B cell (primary cell): ENCODE measurements around the gene C9orf40. TPM values are rescaled to one million over a fixed set of nuclear protein-coding genes. Genes with fewer than 3 reads are reported as not detected.

Experiments used
- ATAC-seq: fragments of 200-7000 bp; cut with Tn5 transposase; one replicate; pipeline ENCODE4 v1.10.0; 2021; ENCODE audit warnings: low read depth, mild to moderate bottlenecking, moderate number of reproducible peaks, moderate library complexity
- CTCF ChIA-PET: fragments of 350-600 bp; sonication (Branson Sonifier 250); formaldehyde crosslinking; loops from one replicate; lab custom pipeline; 2021; ENCODE audit warnings: antibody characterized with exemption, inconsistent platforms; lab: Charles Lee
- POLR2A ChIA-PET: fragments of 350-600 bp; sonication (Branson Sonifier 250); formaldehyde crosslinking; loops from one replicate; lab custom pipeline; 2021; ENCODE audit warnings: antibody characterized with exemption; lab: Charles Lee
- DNase-seq: peaks from one replicate; pipeline ENCODE4 v3.0.0; 2013
- H2AFZ ChIP-seq: 2 replicates; pipeline ENCODE4 v1.6.1; 2012; ENCODE audit warnings: mild to moderate bottlenecking, low read depth, low read length; ENCODE audit not compliant: insufficient read depth, poor library complexity, severe bottlenecking
- H3K27ac ChIP-seq, 2 donors: 1 replicate in 1 of 2; 2 replicates in 1 of 2; pipeline ENCODE4 v1.5.1; 2012 to 2013; ENCODE audit warnings: low read length in 2 of 2, mild to moderate bottlenecking in 2 of 2, moderate library complexity in 1 of 2
- H3K27me3 ChIP-seq, 4 experiments: fragments of 200-600 bp in 1 of 4; sonication (generic) in 1 of 4; replicated peaks in 1 of 4; 1 replicate in 2 of 4; 2 replicates in 2 of 4; pipeline versions ENCODE4 v1.6.1 to v1.7.0; 2013 to 2016; ENCODE audit warnings: low read length in 3 of 4, mild to moderate bottlenecking in 2 of 4, mixed read lengths in 1 of 4, moderate library complexity in 1 of 4; ENCODE audit not compliant: insufficient read depth in 4 of 4, control insufficient read depth in 3 of 4; ENCODE audit errors: control extremely low read depth in 1 of 4
- H3K36me3 ChIP-seq, 2 experiments: replicated peaks in 1 of 2; 1 replicate in 1 of 2; 2 replicates in 1 of 2; pipeline versions ENCODE4 v1.6.1 to v1.7.1; 2013; ENCODE audit warnings: low read length in 1 of 2; ENCODE audit not compliant: insufficient read depth in 2 of 2, control insufficient read depth in 1 of 2; ENCODE audit errors: control extremely low read depth in 1 of 2, extremely low read depth in 1 of 2
- H3K4me1 ChIP-seq, 2 donors: fragments of 200-600 bp in 1 of 2; sonication (generic) in 1 of 2; 1 replicate in 1 of 2; 2 replicates in 1 of 2; pipeline versions ENCODE4 v1.5.1 to v1.6.1; 2013 to 2017; ENCODE audit warnings: low read length in 2 of 2; ENCODE audit not compliant: control insufficient read depth in 2 of 2, insufficient read depth in 2 of 2
- H3K4me2 ChIP-seq: replicated peaks from 2 replicates; pipeline ENCODE3; 2012; ENCODE audit warnings: mild to moderate bottlenecking, low read depth, low read length; ENCODE audit not compliant: poor library complexity, severe bottlenecking
- H3K4me3 ChIP-seq, 5 experiments: fragments of 200-600 bp in 1 of 5; sonication (generic) in 1 of 5; 1 replicate in 3 of 5; 2 replicates in 2 of 5; pipeline versions ENCODE4 v1.5.1 to v1.7.0; 2011 to 2016; ENCODE audit warnings: low read length in 4 of 5, mild to moderate bottlenecking in 4 of 5, low read depth in 2 of 5, control low read depth in 1 of 5, moderate library complexity in 1 of 5; ENCODE audit not compliant: insufficient read depth in 1 of 5; ENCODE audit errors: control extremely low read depth in 1 of 5, extremely low read depth in 1 of 5
- H3K79me2 ChIP-seq: fragments of 200-600 bp; sonication (generic); one replicate; pipeline ENCODE4 v1.6.0; 2016; ENCODE audit warnings: low read length; ENCODE audit not compliant: control insufficient read depth, insufficient read depth
- H3K9ac ChIP-seq: fragments of 200-600 bp; sonication (generic); 2 replicates; pipeline ENCODE4 v1.6.1; 2017; ENCODE audit warnings: mild to moderate bottlenecking, low read length, moderate library complexity
- H3K9me3 ChIP-seq, 3 donors: one replicate each; pipeline versions ENCODE4 v1.6.1 to v1.7.1; 2013; ENCODE audit warnings: low read length in 2 of 3; ENCODE audit not compliant: control insufficient read depth in 2 of 3, insufficient read depth in 1 of 3; ENCODE audit errors: control extremely low read depth in 1 of 3
- H4K20me1 ChIP-seq: 2 replicates; pipeline ENCODE4 v1.6.0; 2012; ENCODE audit warnings: mild to moderate bottlenecking, low read length; ENCODE audit not compliant: insufficient read depth, control insufficient read depth, poor library complexity, severe bottlenecking
- H3K27ac Mint-ChIP-seq: one replicate; pipeline ENCODE4 v1.8.0; 2021; ENCODE audit warnings: mixed read lengths
- H3K27me3 Mint-ChIP-seq: one replicate; pipeline ENCODE4 v1.8.0; 2021; ENCODE audit warnings: mixed read lengths
- H3K4me1 Mint-ChIP-seq: one replicate; pipeline ENCODE4 v1.8.0; 2021; ENCODE audit warnings: mixed read lengths
- H3K4me3 Mint-ChIP-seq: one replicate; pipeline ENCODE4 v1.8.0; 2021; ENCODE audit warnings: mixed read lengths
- H3K9me3 Mint-ChIP-seq: one replicate; pipeline ENCODE4 v1.8.0; 2022; ENCODE audit warnings: mixed read lengths; ENCODE audit not compliant: insufficient read depth
- EZH2 ChIP-seq: IDR thresholded peaks from 2 replicates; pipeline ENCODE4 v1.6.1; 2012; ENCODE audit warnings: borderline replicate concordance, low read depth, mild to moderate bottlenecking, moderate library complexity, low read length; ENCODE audit not compliant: insufficient read depth, poor library complexity, severe bottlenecking
- WGBS: methylation state at CpG from one replicate; pipeline ENCODE4 v1.1.5; 2013; ENCODE audit warnings: missing lambda C conversion rate; ENCODE audit not compliant: insufficient coverage; 5-methylcytosine and 5-hydroxymethylcytosine counted together
- intact Hi-C: fragments of 100-400 bp; cut with micrococcal nuclease; formaldehyde crosslinking; loops from one replicate; pipeline ENCODE4 v1.10.0; 2022
- polyA plus RNA-seq: library from polyadenylated mRNA; depleted of rRNA; stranded (reverse); fragments of >200 nt; gene quantifications from 2 replicates; pipeline ENCODE4 v1.2.3, GENCODE V29; 2012
- total RNA-seq, 2 donors: library from RNA; stranded (reverse); fragments of 120-200 nt in 1 of 2; gene quantifications; 1 replicate in 1 of 2; 2 replicates in 1 of 2; pipeline versions ENCODE4 v1.2.3 to v1.2.4, GENCODE V29; 2013 to 2022
- TF ChIP-seq, protein P1 (sequence below): fragments of 200-600 bp; IDR thresholded peaks from one replicate; pipeline ENCODE4 v1.8.0; 2022; ENCODE audit warnings: antibody characterized with exemption, mild to moderate bottlenecking

C9orf40 gene
- total and polyA plus RNA-seq, 2 donors (not counting 1 experiment from before 2014, with no cell fraction given), result 2.6 to 5.0 TPM

DNA sequence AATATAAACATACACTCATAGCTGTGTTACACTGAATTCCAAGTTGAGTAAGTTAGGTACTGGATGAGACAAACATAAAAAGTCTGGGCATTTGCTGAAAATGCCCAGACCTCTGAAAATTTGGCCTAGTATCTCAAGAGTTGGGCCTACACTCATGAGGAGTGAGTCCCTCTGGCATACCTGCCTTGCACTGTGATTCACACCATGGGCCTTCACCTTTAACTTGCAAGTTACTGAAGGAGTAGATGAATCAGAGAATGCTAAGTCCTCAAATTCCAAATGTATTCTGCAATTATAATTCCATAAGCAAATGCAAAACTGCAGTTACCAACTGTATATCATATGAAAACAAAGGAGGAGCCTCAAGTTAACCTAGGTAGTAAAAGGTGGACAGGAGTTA lies 32.3 kb upstream of the C9orf40 start:
- Histone ChIP-seq H3K9me3 (no peaks in the 10 kb centered on the region), H3K27ac (no peak overlapping the region), H3K4me1 (no peaks in the 10 kb centered on the region), H3K27me3 (no peaks in the 10 kb centered on the region), H4K20me1 (no peaks in the 10 kb centered on the region), H3K79me2 (no peaks in the 10 kb centered on the region), H3K36me3 (peaks cover 0 to 1% of the 10 kb centered on the region in 2 experiments), H3K4me3 (no peak overlapping the region), H2AFZ (no peak overlapping the region), H3K4me2 (no peak overlapping the region), H3K9ac (no peak overlapping the region)
- no peaks in the 10 kb centered on the region for H3K4me1 Mint-ChIP-seq
- ChIA-PET CTCF (no interaction called here), POLR2A (no interaction called here)
- intact Hi-C loops, result no loop called here
- ATAC-seq (no peak), DNase-seq (no peak)
- no peaks in the 10 kb centered on the region for H3K27me3 Mint-ChIP-seq
- no peak overlapping the region for H3K27ac Mint-ChIP-seq
- TF ChIP-seq, protein P1, sequence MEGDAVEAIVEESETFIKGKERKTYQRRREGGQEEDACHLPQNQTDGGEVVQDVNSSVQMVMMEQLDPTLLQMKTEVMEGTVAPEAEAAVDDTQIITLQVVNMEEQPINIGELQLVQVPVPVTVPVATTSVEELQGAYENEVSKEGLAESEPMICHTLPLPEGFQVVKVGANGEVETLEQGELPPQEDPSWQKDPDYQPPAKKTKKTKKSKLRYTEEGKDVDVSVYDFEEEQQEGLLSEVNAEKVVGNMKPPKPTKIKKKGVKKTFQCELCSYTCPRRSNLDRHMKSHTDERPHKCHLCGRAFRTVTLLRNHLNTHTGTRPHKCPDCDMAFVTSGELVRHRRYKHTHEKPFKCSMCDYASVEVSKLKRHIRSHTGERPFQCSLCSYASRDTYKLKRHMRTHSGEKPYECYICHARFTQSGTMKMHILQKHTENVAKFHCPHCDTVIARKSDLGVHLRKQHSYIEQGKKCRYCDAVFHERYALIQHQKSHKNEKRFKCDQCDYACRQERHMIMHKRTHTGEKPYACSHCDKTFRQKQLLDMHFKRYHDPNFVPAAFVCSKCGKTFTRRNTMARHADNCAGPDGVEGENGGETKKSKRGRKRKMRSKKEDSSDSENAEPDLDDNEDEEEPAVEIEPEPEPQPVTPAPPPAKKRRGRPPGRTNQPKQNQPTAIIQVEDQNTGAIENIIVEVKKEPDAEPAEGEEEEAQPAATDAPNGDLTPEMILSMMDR, result no peak
- no peak for TF ChIP-seq EZH2
- H3K4me3 Mint-ChIP-seq, result no peak overlapping the region
- H3K9me3 Mint-ChIP-seq, result no peaks in the 10 kb centered on the region

DNA sequence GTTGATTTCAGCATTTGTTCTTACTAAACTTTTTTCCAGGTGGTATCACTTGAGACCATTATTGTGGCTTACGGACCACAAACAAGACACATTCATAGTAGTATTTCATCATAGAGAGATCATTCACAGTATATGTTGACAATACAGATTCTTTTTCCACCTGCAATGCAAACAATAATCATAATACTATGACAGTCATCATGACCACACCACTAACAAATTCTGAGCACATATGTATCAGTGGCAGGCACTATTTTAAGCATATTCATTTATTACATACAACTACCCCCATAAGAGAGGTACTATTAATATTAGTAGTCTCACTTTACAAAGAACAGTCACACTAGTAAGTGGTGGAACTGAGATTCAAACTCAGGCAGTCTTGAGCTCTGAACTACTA lies 31.0 kb upstream of the C9orf40 start:
- TF ChIP-seq EZH2, result no peak
- TF ChIP-seq, protein P1, result no peak
- ChIA-PET POLR2A (no interaction called here), CTCF (no interaction called here)
- Histone ChIP-seq H3K4me2 (no peak overlapping the region), H3K4me1 (no peaks in the 10 kb centered on the region), H3K36me3 (peaks cover 0 to 3% of the 10 kb centered on the region in 2 experiments), H2AFZ (no peak overlapping the region), H3K4me3 (no peak overlapping the region), H3K9me3 (no peaks in the 10 kb centered on the region), H3K79me2 (no peaks in the 10 kb centered on the region), H3K9ac (no peak overlapping the region), H3K27ac (no peak overlapping the region), H3K27me3 (no peaks in the 10 kb centered on the region), H4K20me1 (no peaks in the 10 kb centered on the region)
- intact Hi-C loops, result no loop called here
- no peaks in the 10 kb centered on the region for H3K9me3 Mint-ChIP-seq
- WGBS, result no CpG with 5 or more reads among the region's 1 CpG
- H3K27me3 Mint-ChIP-seq, result no peaks in the 10 kb centered on the region
- no peak for ATAC-seq
- no peak overlapping the region for H3K4me3 Mint-ChIP-seq
- H3K27ac Mint-ChIP-seq, result no peak overlapping the region
- no peaks in the 10 kb centered on the region for H3K4me1 Mint-ChIP-seq
- no peak for DNase-seq
